H1 (cell line): Measurements from ENCODE around the gene MICALL1. TPM values are rescaled to one million over a fixed set of nuclear protein-coding genes. Genes with fewer than 3 reads are reported as not detected.

Experiments used
- CTCF ChIA-PET: fragments of 300-600 bp; sonication (Branson Sonifier 250); formaldehyde crosslinking; loops from one replicate; lab custom pipeline; 2021; ENCODE audit not compliant: partially characterized antibody; lab: Charles Lee
- POLR2A ChIA-PET: fragments of 300-600 bp; sonication (Branson Sonifier 250); formaldehyde crosslinking; loops from one replicate; lab custom pipeline; 2021; ENCODE audit warnings: inconsistent platforms; ENCODE audit not compliant: partially characterized antibody; lab: Charles Lee
- DNase-seq, 2 experiments: peaks; one replicate each; pipeline versions ENCODE4 v3.0.0 to v3.0.0-alpha.2; 2010 to 2022; ENCODE audit warnings: low spot score in 2 of 2, low read depth in 1 of 2, mixed read lengths in 1 of 2
- FAIRE-seq: peaks from 2 replicates; lab custom pipeline; 2011; peaks lifted over from hg19 to GRCh38; lab: Jason Lieb, UNC
- H2AFZ ChIP-seq: 2 replicates; pipeline ENCODE4 v1.8.1; 2012; ENCODE audit warnings: low read length, inconsistent platforms
- H2AK5ac ChIP-seq: 2 replicates; pipeline ENCODE4 v1.6.1; 2013; ENCODE audit warnings: low read depth, low read length
- H2BK120ac ChIP-seq: replicated peaks from 2 replicates; pipeline ENCODE3; 2013; ENCODE audit warnings: low read depth, low read length, inconsistent platforms
- H2BK12ac ChIP-seq: 2 replicates; pipeline ENCODE4 v1.6.1; 2013; ENCODE audit warnings: low read depth, low read length
- H2BK15ac ChIP-seq: 2 replicates; pipeline ENCODE4 v1.6.1; 2013; ENCODE audit warnings: low read length
- H2BK20ac ChIP-seq: 2 replicates; pipeline ENCODE4 v1.6.1; 2013; ENCODE audit warnings: low read length
- H2BK5ac ChIP-seq: 2 replicates; pipeline ENCODE4 v1.6.1; 2013; ENCODE audit warnings: low read depth, low read length
- H3K14ac ChIP-seq: 2 replicates; pipeline ENCODE4 v1.6.1; 2013; ENCODE audit warnings: inconsistent platforms; ENCODE audit not compliant: insufficient read length
- H3K18ac ChIP-seq: 2 replicates; pipeline ENCODE4 v1.6.1; 2013; ENCODE audit warnings: low read length; ENCODE audit errors: extremely low read depth
- H3K23ac ChIP-seq: 2 replicates; pipeline ENCODE4 v1.6.1; 2013; ENCODE audit warnings: inconsistent platforms; ENCODE audit not compliant: insufficient read length
- H3K23me2 ChIP-seq: 2 replicates; pipeline ENCODE4 v1.6.1; 2013; ENCODE audit warnings: low read depth, low read length
- H3K27ac ChIP-seq: 2 replicates; pipeline ENCODE4 v1.6.1; 2011; ENCODE audit warnings: low read depth, low read length, inconsistent platforms
- H3K27me3 ChIP-seq, 4 experiments: replicated peaks in 1 of 4; 1 replicate in 1 of 4; 2 replicates in 3 of 4; pipeline versions ENCODE4 v1.6.1 to v1.8.1; 2011 to 2013; ENCODE audit warnings: low read length in 3 of 4, mild to moderate bottlenecking in 3 of 4, inconsistent platforms in 2 of 4, mixed read lengths in 2 of 4, moderate library complexity in 1 of 4; ENCODE audit not compliant: control insufficient read depth in 3 of 4, insufficient read depth in 3 of 4; ENCODE audit errors: extremely low read depth in 1 of 4
- H3K36me3 ChIP-seq, 4 experiments: 2 replicates each; pipeline versions ENCODE4 v1.6.1 to v1.8.1; 2011 to 2013; ENCODE audit warnings: mild to moderate bottlenecking in 4 of 4, low read length in 3 of 4, moderate library complexity in 2 of 4, control low read depth in 1 of 4, inconsistent platforms in 1 of 4; ENCODE audit not compliant: insufficient read depth in 4 of 4, control insufficient read depth in 2 of 4
- H3K4ac ChIP-seq: replicated peaks from 2 replicates; pipeline ENCODE3; 2013; ENCODE audit warnings: low read length, low read depth, mixed read lengths, inconsistent platforms; ENCODE audit not compliant: insufficient read length
- H3K4me1 ChIP-seq, 4 experiments: replicated peaks in 1 of 4; 1 replicate in 1 of 4; 2 replicates in 3 of 4; pipeline versions ENCODE4 v1.6.1 to v1.8.1; 2011 to 2013; ENCODE audit warnings: low read length in 3 of 4, inconsistent platforms in 2 of 4, mixed read lengths in 1 of 4; ENCODE audit not compliant: insufficient read depth in 4 of 4, control insufficient read depth in 3 of 4
- H3K4me2 ChIP-seq, 2 experiments: 2 replicates each; pipeline versions ENCODE4 v1.6.1 to v1.8.1; 2011 to 2013; ENCODE audit warnings: low read depth in 2 of 2, low read length in 2 of 2, control low read depth in 1 of 2, inconsistent platforms in 1 of 2, mild to moderate bottlenecking in 1 of 2; ENCODE audit not compliant: insufficient read depth in 1 of 2
- H3K4me3 ChIP-seq, 4 experiments: fragments of 200-600, 300-600 bp in 1 of 4; sonication (generic), shearing (Covaris generic), sonication (Bioruptor Twin) in 1 of 4; 2 replicates each; pipeline versions ENCODE4 v1.5.1 to v1.8.1; 2011 to 2016; ENCODE audit warnings: low read length in 4 of 4, low read depth in 3 of 4, control low read depth in 2 of 4, inconsistent platforms in 2 of 4, mild to moderate bottlenecking in 2 of 4, mixed read lengths in 1 of 4, moderate library complexity in 1 of 4; ENCODE audit not compliant: insufficient read depth in 2 of 4; ENCODE audit errors: extremely low read depth in 1 of 4
- H3K56ac ChIP-seq: replicated peaks from 2 replicates; pipeline ENCODE3; 2013; ENCODE audit warnings: low read depth, mild to moderate bottlenecking, mixed read lengths, low read length, inconsistent platforms; ENCODE audit not compliant: insufficient read length
- H3K79me1 ChIP-seq: 2 replicates; pipeline ENCODE4 v1.6.1; 2013; ENCODE audit warnings: low read depth, low read length, control low read depth
- H3K79me2 ChIP-seq, 2 experiments: 2 replicates each; pipeline versions ENCODE4 v1.6.1 to v1.8.1; 2012 to 2013; ENCODE audit warnings: low read length in 2 of 2, mild to moderate bottlenecking in 2 of 2, inconsistent platforms in 1 of 2; ENCODE audit not compliant: insufficient read depth in 2 of 2, control insufficient read depth in 1 of 2
- H3K9ac ChIP-seq, 4 experiments: replicated peaks in 1 of 4; 1 replicate in 1 of 4; 2 replicates in 3 of 4; pipeline versions ENCODE4 v1.6.1 to v1.8.1; 2011 to 2013; ENCODE audit warnings: low read depth in 3 of 4, low read length in 3 of 4, control low read depth in 2 of 4, mild to moderate bottlenecking in 2 of 4, moderate library complexity in 2 of 4, inconsistent platforms in 1 of 4; ENCODE audit errors: extremely low read depth in 1 of 4
- H3K9me3 ChIP-seq, 2 experiments: 2 replicates each; pipeline versions ENCODE4 v1.6.1 to v1.8.1; 2012 to 2013; ENCODE audit warnings: mild to moderate bottlenecking in 2 of 2, moderate library complexity in 2 of 2, control low read depth in 1 of 2, inconsistent platforms in 1 of 2, low read depth in 1 of 2, low read length in 1 of 2, mixed read lengths in 1 of 2; ENCODE audit not compliant: insufficient read depth in 2 of 2
- H4K20me1 ChIP-seq, 2 experiments: replicated peaks in 1 of 2; 2 replicates each; pipeline versions ENCODE3 to v1.8.1; 2011 to 2013; ENCODE audit warnings: inconsistent platforms in 2 of 2, low read length in 2 of 2, mild to moderate bottlenecking in 1 of 2; ENCODE audit not compliant: insufficient read depth in 2 of 2, control insufficient read depth in 1 of 2
- H4K5ac ChIP-seq: 2 replicates; pipeline ENCODE4 v1.6.1; 2013; ENCODE audit warnings: low read length, low read depth, mixed read lengths, inconsistent platforms; ENCODE audit not compliant: insufficient read length
- H4K8ac ChIP-seq: 2 replicates; pipeline ENCODE4 v1.8.0; 2013; ENCODE audit warnings: mild to moderate bottlenecking, moderate library complexity, low read length, inconsistent platforms; ENCODE audit not compliant: insufficient read depth; ENCODE audit errors: extremely low read depth
- H4K91ac ChIP-seq: replicated peaks from 2 replicates; pipeline ENCODE3; 2013; ENCODE audit warnings: low read length, mixed read lengths, inconsistent platforms; ENCODE audit not compliant: insufficient read length
- BACH1 ChIP-seq: IDR thresholded peaks from 2 replicates; pipeline ENCODE4 v1.6.1; 2012; ENCODE audit warnings: low read length, improper control_type of control experiment
- CHD1 ChIP-seq: IDR thresholded peaks from 2 replicates; pipeline ENCODE4 v1.6.1; 2012; ENCODE audit warnings: low read depth, low read length, improper control_type of control experiment
- HDAC2 ChIP-seq, 2 experiments: fragments of 300-600 bp in 1 of 2; sonication (generic) in 1 of 2; IDR thresholded peaks; 2 replicates each; pipeline ENCODE4 v1.6.1; 2011 to 2012; ENCODE audit warnings: low read depth in 2 of 2, low read length in 2 of 2, mild to moderate bottlenecking in 2 of 2, moderate library complexity in 2 of 2, borderline replicate concordance in 1 of 2, inconsistent platforms in 1 of 2
- HDAC6 ChIP-seq: IDR thresholded peaks from one replicate; pipeline ENCODE4 v1.7.1; 2012; ENCODE audit warnings: low read depth, mild to moderate bottlenecking, inconsistent platforms, low read length, moderate library complexity
- RAD21 ChIP-seq, 2 experiments: IDR thresholded peaks in 1 of 2; conservative IDR thresholded peaks in 1 of 2; 2 replicates each; pipeline ENCODE4 v1.6.1; 2011; ENCODE audit warnings: low read depth in 2 of 2, low read length in 2 of 2, improper control_type of control experiment in 1 of 2, inconsistent platforms in 1 of 2, mild to moderate bottlenecking in 1 of 2, moderate library complexity in 1 of 2
- WGBS, 2 experiments: shearing (Covaris generic) in 1 of 2; methylation state at CpG; one replicate each; pipeline versions ENCODE4 v1.1.6 to v1.1.7; 2013 to 2015; ENCODE audit warnings: low lambda C conversion rate in 2 of 2, mixed read lengths in 2 of 2, inconsistent platforms in 1 of 2, low coverage in 1 of 2, missing lambda C conversion rate in 1 of 2; ENCODE audit not compliant: insufficient replicate concordance in 2 of 2, insufficient coverage in 1 of 2, insufficient read length in 1 of 2; ENCODE audit errors: extremely low coverage in 1 of 2, missing lambda C conversion rate in 1 of 2; 5-methylcytosine and 5-hydroxymethylcytosine counted together
- polyA plus RNA-seq, 7 experiments: library from polyadenylated mRNA; depleted of rRNA in 3 of 7; stranded (reverse) in 5 of 7; unstranded in 2 of 7; fragments of >200 nt in 5 of 7; fragments of 200-250 nt in 2 of 7; gene quantifications; 1 replicate in 5 of 7; 2 replicates in 1 of 7; 4 replicates in 1 of 7; pipeline versions ENCODE4 v1.2.1 to v1.2.3, GENCODE V29; 2011 to 2013; ENCODE audit warnings: missing spikeins in 2 of 7, mixed read lengths in 2 of 7
- total RNA-seq: library from RNA; stranded (reverse); fragmentation: NEBNext Ultra II Directional; extraction: Animal tissue kit (Norgen Biotek cat#: 25700); gene quantifications from 2 replicates; pipeline ENCODE4 v1.2.1, GENCODE V29; 2021

MICALL1 gene
- total and polyA plus RNA-seq, 2 of the 8 experiments (the other 6 are each of a cell fraction or from before 2014, with no cell fraction given), result 17.7 to 32.1 TPM

DNA sequence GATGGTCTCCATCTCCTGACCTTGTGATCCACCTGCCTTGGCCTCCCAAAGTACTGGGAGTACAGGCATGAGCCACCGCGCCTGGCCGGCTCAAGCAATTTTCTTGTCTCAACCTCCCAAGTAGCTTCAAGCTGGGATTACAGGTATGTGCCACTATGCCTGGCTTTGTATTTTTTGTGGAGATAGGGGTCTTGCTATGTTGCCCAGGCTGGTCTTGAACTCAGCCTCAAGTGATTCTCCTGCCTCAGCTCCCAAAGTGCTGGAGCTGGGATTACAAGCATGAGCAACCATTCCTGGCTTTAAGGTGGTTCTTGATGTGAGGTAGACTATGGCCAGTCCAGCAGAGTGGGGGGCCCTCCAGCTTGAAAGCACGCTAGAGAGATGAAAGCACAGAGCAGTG, 55.0 kb downstream of the MICALL1 start:
- FAIRE-seq, result no peak
- WGBS, 2 experiments, result 98% methylated on average over 4 of the region's 4 CpGs; no CpG with 5 or more reads in 1 of the 2 experiments
- H3K79me2 ChIP-seq, result peaks cover 0 to 5% of the 10 kb centered on the region in 2 experiments; a peak in 1 of 4 replicates

More for the DNA sequence above, 55.0 kb downstream of the MICALL1 start:
- ChIA-PET CTCF (interaction anchor here (0.7 to 3.0 kb wide), 3 partner anchors 10 to 143 kb away, joined by 3 to 13 read pairs (median 5); no protein-coding TSS in a partner anchor), POLR2A (interaction anchor here (0.9 kb wide), 1 partner anchor 21 kb away, joined by 3 read pairs; no protein-coding TSS in a partner anchor)
- Histone ChIP-seq H3K18ac (no peak overlapping the region), H3K36me3 (peaks cover 16 to 48% (median 40%) of the 10 kb centered on the region in 4 experiments), H2AK5ac (no peak overlapping the region), H3K27me3 (no peaks in the 10 kb centered on the region), H3K4me1 (no peaks in the 10 kb centered on the region), H3K23ac (no peak overlapping the region), H3K9ac (no peak overlapping the region), H2BK120ac (no peak overlapping the region), H3K23me2 (peaks cover 2% of the 10 kb centered on the region; the same call in 1 of the 2 replicates), H4K20me1 (peaks cover 0 to 6% of the 10 kb centered on the region in 2 experiments), H3K56ac (no peak overlapping the region), H3K14ac (no peak overlapping the region), H4K5ac (no peak overlapping the region), H2BK5ac (no peak overlapping the region), H2BK20ac (no peak overlapping the region), H2BK15ac (no peak overlapping the region), H3K4me2 (no peak overlapping the region), H2BK12ac (no peak overlapping the region), H3K4me3 (no peak overlapping the region), H2AFZ (no peak overlapping the region), H3K79me1 (peaks cover 7% of the 10 kb centered on the region), H3K9me3 (no peaks in the 10 kb centered on the region), H4K91ac (no peak overlapping the region), H3K27ac (no peak overlapping the region), H3K4ac (no peak overlapping the region), H4K8ac (no peak overlapping the region)
- TF ChIP-seq RAD21 (IDR thresholded peaks at IDR 0.05 in 1 of 2, conservative IDR thresholded peaks at IDR 0.05 in 1 of 2; ENCODE audit: low read depth in 2 of 2, low read length in 2 of 2) (no peak), BACH1 (no peak), HDAC6 (no peak), CHD1 (no peak), HDAC2 (IDR thresholded peaks at IDR 0.05; ENCODE audit: borderline replicate concordance in 1 of 2, low read depth in 2 of 2, low read length in 2 of 2) (no peak)
- no peak for DNase-seq
